Calu3 (cell line): ENCODE results near the gene KAZN. TPM values are rescaled to one million over a fixed set of nuclear protein-coding genes. Genes with fewer than 3 reads are reported as not detected.

Experiments
- BruUV-seq: library from RNA; stranded (reverse); fragments of 400-500 nt; replicated peaks from 2 replicates; lab custom pipeline; 2021; lab: Mats Ljungman, UMichigan
- CTCF ChIA-PET: fragments of 300-600 bp; sonication (Branson Sonifier 250); formaldehyde crosslinking; loops from one replicate; lab custom pipeline; 2022; ENCODE audit warnings: antibody characterized with exemption; lab: Charles Lee
- DNase-seq: peaks from one replicate; pipeline ENCODE4 v3.0.0; 2022
- H3K27ac Mint-ChIP-seq: one replicate; pipeline ENCODE4 v1.8.0; 2022; ENCODE audit warnings: mixed read lengths; ENCODE audit not compliant: unreplicated experiment
- H3K27me3 Mint-ChIP-seq: one replicate; pipeline ENCODE4 v1.8.0; 2022; ENCODE audit warnings: mixed read lengths; ENCODE audit not compliant: unreplicated experiment
- H3K36me3 Mint-ChIP-seq: one replicate; pipeline ENCODE4 v1.8.0; 2022; ENCODE audit warnings: mild to moderate bottlenecking, moderate library complexity, mixed read lengths; ENCODE audit not compliant: insufficient read depth, unreplicated experiment
- H3K4me1 Mint-ChIP-seq: one replicate; pipeline ENCODE4 v1.8.0; 2022; ENCODE audit warnings: mild to moderate bottlenecking, low read depth, mixed read lengths; ENCODE audit not compliant: unreplicated experiment
- H3K4me3 Mint-ChIP-seq: one replicate; pipeline ENCODE4 v1.8.0; 2022; ENCODE audit warnings: mild to moderate bottlenecking, low read depth, moderate library complexity, mixed read lengths; ENCODE audit not compliant: unreplicated experiment
- H3K9me3 Mint-ChIP-seq: one replicate; pipeline ENCODE4 v1.8.0; 2022; ENCODE audit warnings: low read depth, mixed read lengths; ENCODE audit not compliant: unreplicated experiment
- CTCF ChIP-seq: fragments of 200-600 bp; IDR thresholded peaks from one replicate; pipeline ENCODE4 v1.8.0; 2022; ENCODE audit warnings: antibody characterized with exemption; ENCODE audit not compliant: unreplicated experiment
- intact Hi-C: fragments of 100-400 bp; cut with micrococcal nuclease; formaldehyde crosslinking; loops from one replicate; pipeline ENCODE4 v1.10.0; 2022; ENCODE audit not compliant: unreplicated experiment
- total RNA-seq: library from RNA; stranded (reverse); gene quantifications from 2 replicates; pipeline ENCODE4 v1.2.3, GENCODE V29; 2022

The KAZN gene
- total RNA-seq, 1 experiment from 2014 or later, result 3.6 TPM

- intact Hi-C loops, result loop anchor here (2.0 to 5.0 kb wide), 2 partner anchors 110 to 461 kb away; no protein-coding TSS in a partner anchor
- Mint-ChIP-seq H3K4me3 (no peak overlapping the region), H3K36me3 (no peaks in the 10 kb centered on the region), H3K9me3 (no peaks in the 10 kb centered on the region), H3K27me3 (no peaks in the 10 kb centered on the region), H3K4me1 (no peaks in the 10 kb centered on the region), H3K27ac (no peak overlapping the region)
- peak; percentile 76 for DNase-seq
- peak; percentile 68 for TF ChIP-seq CTCF
- CTCF ChIA-PET, result no interaction called here
- no TSS peak for BruUV-seq
These were observed 429.1 kb downstream of the KAZN start for GRCh38 chr1:15027515-15027986.

GRCh38 chr1:15028102-15028501 is 429.6 kb downstream of the KAZN start:
- H3K4me1 Mint-ChIP-seq, result no peaks in the 10 kb centered on the region
- no peak overlapping the region for H3K27ac Mint-ChIP-seq
- H3K9me3 Mint-ChIP-seq, result no peaks in the 10 kb centered on the region
- no peak overlapping the region for H3K4me3 Mint-ChIP-seq
- BruUV-seq, result no TSS peak
- CTCF ChIA-PET, result no interaction called here
- no peaks in the 10 kb centered on the region for H3K27me3 Mint-ChIP-seq
- no peaks in the 10 kb centered on the region for H3K36me3 Mint-ChIP-seq
- intact Hi-C loops, result loop anchor here (5.0 kb wide), 1 partner anchor 111 kb away; no protein-coding TSS in a partner anchor
- DNase-seq, result no peak
- TF ChIP-seq CTCF, result no peak

- H3K27me3 Mint-ChIP-seq, result no peaks in the 10 kb centered on the region
- H3K4me1 Mint-ChIP-seq, result no peaks in the 10 kb centered on the region
- intact Hi-C loops, result loop anchor here (5.0 kb wide), 1 partner anchor 111 kb away; no protein-coding TSS in a partner anchor
- no TSS peak for BruUV-seq
- no peak for TF ChIP-seq CTCF
- no peak overlapping the region for H3K27ac Mint-ChIP-seq
- H3K9me3 Mint-ChIP-seq, result no peaks in the 10 kb centered on the region
- no peak for DNase-seq
- CTCF ChIA-PET, result no interaction called here
- no peaks in the 10 kb centered on the region for H3K36me3 Mint-ChIP-seq
- H3K4me3 Mint-ChIP-seq, result no peak overlapping the region
These were observed 430.1 kb downstream of the KAZN start for GRCh38 chr1:15028616-15029015.

GRCh38 chr1:15029036-15029435 is 430.6 kb downstream of the KAZN start:
- no TSS peak for BruUV-seq
- Mint-ChIP-seq H3K27ac (no peak overlapping the region), H3K27me3 (no peaks in the 10 kb centered on the region), H3K36me3 (no peaks in the 10 kb centered on the region), H3K9me3 (no peaks in the 10 kb centered on the region), H3K4me3 (no peak overlapping the region), H3K4me1 (no peaks in the 10 kb centered on the region)
- TF ChIP-seq CTCF, result no peak
- intact Hi-C loops, result loop anchor here (5.0 kb wide), 1 partner anchor 112 kb away; no protein-coding TSS in a partner anchor
- no peak for DNase-seq
- CTCF ChIA-PET, result no interaction called here
